GM12872 (cell line): ENCODE results near the gene ACSL5.

Experiments
- CTCF ChIP-seq: IDR thresholded peaks from 3 replicates; pipeline ENCODE4 v1.5.1; 2011; ENCODE audit warnings: low read depth, mild to moderate bottlenecking, low read length, moderate library complexity; ENCODE audit not compliant: insufficient read depth

The ACSL5 gene

GRCh38 chr10:112363696-112364688, 9.9 kb upstream of the ACSL5 start:
- TF ChIP-seq CTCF: no peak

- no peak for TF ChIP-seq CTCF
Observed at GRCh38 chr10:112365014-112365432, 8.9 kb upstream of the ACSL5 start.

- no peak for TF ChIP-seq CTCF
Observed at GRCh38 chr10:112365451-112365850, 8.5 kb upstream of the ACSL5 start.

- TF ChIP-seq CTCF: no peak
Observed at GRCh38 chr10:112366992-112367391, 6.9 kb upstream of the ACSL5 start.

- TF ChIP-seq CTCF: no peak
Observed at GRCh38 chr10:112367516-112367915, 6.4 kb upstream of the ACSL5 start.

- TF ChIP-seq CTCF: no peak
Observed at GRCh38 chr10:112369495-112370423, 4.2 kb upstream of the ACSL5 start.

GRCh38 chr10:112370424-112370819, 3.5 kb upstream of the ACSL5 start:
- TF ChIP-seq CTCF: no peak
